Hypothalamus (tissue), 51 donors: ENCODE data around the gene IL1RAPL1.

Experiments used
- DNase-seq, 51 donors: peaks; one replicate each; lab custom pipeline; 2025; lab: John Stamatoyannopoulos, UW

Gene IL1RAPL1

DNA sequence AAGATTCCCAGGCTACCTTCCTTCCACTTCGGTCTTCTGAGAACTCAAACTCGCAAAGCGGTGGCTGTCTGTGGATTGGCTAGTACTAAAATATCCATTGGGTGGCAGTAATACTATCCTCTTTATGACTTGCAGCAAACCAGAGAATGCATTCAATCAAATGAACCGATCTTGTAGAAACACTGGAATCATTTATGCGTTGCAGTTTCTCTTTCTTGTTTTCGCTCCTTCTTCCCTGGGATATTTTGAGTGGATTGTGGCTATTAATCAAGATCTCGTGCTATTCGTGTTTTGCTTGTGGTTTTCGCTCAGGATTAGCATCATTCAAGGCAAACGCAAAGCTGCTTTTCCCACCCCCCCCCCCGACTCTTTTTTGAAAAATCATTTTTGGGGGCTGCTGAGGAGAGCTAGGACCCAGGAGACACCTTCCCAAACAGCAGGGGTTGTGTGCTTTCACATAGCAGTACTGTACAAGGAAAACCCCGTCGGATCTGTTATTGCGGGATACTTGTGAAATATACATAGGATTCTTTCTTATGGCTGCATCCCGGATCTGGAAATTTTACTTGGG is at the start of gene IL1RAPL1:
IL1RAPL1 (plus strand) TSS at position 466 of the 571 bp plus-strand sequence.
- peak in 28 of 51 donors; percentile 0 to 82 (median 6) for DNase-seq

DNA sequence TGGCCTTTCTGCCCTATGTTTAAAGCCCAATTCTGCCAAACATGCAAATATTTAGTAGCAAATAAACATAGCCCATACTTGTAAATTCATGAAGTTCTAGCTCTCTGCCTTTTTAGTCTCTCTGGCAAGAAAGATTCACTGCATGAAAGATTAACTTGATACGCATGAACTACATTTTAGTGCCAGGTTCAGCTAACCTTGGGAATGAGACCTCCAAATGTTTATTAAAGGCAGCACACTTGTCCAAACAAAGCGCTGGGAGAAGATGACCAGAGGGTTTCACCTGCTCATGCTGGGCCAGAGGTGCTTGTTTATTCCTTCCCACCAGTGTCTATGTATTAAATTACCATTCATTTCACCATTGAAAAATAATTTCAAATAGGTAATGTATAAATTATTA is 44.5 kb upstream of the IL1RAPL1 start:
- no peak for DNase-seq

DNA sequence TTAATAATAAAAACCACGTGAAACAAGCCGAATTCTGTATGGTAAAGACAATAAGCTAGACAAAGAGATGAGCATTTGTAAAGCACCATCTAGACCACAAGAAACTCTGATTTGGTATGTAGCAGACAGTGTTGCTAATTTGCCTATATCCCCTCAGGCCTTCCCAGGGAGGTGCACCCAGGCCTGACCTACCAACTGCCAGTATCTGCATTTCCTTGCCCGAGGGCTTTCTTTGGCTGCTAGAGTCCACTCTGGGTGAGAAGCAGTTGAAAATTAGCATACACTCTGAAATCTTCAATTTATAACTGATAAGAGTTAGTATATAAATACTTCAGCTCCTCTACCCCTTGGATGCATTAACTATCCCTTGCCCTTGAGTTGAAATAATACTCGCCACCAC is 37.4 kb upstream of the IL1RAPL1 start:
- no peak for DNase-seq

DNA sequence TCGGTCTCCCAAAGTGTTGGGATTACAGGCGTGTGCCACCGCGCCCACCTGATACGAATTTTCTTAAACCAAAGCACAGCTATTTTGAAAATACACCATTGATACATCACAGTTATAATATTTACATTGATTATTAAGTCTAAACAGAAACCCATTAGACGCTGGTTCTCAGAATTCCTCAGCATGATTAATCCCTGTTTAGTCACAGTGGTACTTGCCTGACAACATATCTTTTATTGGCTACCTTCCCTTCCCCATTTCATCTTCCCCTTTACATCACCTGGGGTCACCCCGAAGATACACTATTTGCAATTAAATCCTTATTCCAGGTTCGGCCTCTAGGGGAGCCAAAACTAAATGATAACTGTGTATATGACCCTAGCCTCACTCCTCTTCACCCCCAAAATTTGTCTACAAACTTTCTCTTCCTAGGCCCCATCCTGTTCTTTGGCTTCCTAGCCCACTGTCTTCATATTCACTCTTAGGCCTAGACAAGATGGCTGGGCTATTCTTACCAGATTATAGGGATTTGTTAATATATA is 36.8 kb upstream of the IL1RAPL1 start:
- no peak for DNase-seq

DNA sequence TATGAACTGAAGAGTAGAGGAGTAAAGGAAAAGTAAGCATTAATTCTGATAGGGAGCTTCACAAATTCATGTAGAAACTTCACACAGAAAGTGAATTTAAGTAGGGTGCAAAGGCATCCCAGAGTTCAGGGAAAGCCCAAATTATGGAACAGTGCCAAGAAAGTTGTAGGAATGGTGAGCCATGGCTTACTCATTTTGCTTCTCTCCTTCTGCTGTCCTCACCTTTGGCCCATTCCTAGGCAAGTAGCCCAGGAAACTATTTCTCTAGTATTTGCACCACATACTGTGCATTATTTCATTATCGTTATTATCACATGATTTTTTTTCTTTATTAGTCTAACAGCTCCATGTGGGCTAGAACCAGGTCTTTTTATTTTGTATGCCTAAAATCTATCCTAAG is 34.9 kb upstream of the IL1RAPL1 start:
- DNase-seq: no peak

DNA sequence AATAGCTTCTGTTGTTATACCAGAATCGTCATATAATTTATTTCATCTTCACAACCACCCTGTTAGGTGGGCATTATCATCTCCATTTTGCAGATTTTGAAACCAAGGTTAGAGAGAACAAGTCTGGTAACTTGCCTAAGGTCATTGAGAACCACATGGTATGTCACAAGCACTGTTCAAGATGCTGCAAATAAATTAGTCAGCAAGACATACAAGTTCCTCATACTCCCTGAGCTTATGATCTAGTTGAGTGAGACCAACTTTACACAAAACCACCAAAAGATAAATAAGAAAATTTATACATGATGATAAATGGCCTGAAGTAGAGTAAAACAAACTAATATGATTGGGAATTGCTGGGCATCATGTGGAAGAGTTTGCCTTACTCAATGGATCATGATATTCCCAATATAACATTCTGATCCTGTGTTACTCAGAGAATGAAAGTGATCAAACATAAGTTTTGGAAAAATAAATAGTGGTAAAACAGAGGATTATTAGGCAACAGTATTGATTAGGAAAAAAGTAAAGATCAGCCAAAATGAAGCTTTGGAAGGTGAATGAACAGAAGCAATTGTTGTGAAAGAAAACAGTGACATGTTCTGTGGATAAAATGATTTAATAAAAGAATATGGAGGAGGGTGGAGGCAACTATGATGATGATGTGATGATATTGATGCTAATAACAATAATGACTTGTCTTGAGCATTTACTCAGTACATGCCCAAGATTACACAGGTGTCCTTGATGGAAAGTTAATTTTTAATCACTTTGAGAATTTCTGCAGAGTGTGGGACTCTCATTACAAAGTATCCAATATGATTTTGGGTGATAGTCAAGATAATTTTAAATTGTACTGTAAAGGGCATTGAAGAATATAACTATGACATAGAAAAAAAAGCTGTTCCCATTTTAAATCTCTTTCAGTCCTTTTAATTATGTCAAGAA is 34.1 kb upstream of the IL1RAPL1 start:
- no peak for DNase-seq

DNA sequence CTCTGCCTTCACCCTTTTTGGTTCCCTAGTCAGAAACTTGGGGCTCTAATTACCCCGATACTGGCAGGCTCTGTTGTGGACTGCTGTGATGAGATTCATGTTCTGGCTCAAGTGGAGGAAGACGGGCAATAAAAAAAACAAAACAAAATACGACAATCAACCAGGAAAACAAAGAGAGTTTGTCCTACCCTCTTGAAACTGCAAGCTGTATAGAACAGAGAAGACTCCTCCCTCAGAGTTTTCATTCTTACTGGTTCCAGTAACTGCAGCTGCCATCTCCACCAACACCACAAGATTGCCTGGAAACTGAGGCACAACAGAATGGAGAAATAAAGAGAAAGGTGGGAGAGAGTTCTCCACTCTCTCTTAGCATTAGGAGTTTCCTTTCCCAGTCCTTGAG is 11.1 kb upstream of the IL1RAPL1 start:
- no peak for DNase-seq

DNA sequence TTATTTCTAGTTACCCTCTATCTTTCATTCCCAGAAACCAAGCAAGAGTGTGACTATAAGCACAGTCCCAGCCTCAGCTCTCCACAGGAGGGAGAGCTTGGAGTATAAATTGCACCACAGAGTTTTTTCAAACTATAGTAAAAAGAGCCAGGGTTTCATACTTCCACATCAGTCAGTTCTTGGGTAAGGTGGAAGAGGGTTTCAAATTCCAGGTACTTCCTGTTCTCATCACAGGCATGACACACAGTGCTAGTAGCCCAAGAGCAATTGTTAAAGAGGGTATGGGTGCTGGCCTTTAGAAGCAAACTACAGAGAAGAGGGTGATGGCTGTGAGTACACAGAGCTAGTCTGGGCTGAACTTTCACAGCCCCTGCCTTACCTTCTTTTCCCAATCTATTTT is 5.7 kb upstream of the IL1RAPL1 start:
- no peak for DNase-seq

DNA sequence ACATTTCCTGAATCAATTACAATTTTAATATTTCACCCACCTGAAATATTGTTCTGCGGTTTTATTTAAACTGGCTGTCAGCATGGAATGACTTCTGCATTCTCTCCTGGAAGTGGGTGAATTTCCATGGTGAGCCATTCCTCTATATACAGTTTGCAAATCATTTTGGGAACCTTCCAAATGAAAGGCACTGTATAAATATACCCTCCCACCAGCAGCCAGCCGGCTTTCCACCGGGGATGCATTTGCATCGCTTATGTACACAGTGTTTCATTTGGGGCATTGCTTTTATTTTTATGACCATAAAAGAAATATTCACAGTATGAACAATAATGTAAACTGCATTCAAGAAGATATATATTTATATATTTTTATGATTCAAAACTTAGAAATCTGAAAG is 4.7 kb upstream of the IL1RAPL1 start:
- DNase-seq: no peak

DNA sequence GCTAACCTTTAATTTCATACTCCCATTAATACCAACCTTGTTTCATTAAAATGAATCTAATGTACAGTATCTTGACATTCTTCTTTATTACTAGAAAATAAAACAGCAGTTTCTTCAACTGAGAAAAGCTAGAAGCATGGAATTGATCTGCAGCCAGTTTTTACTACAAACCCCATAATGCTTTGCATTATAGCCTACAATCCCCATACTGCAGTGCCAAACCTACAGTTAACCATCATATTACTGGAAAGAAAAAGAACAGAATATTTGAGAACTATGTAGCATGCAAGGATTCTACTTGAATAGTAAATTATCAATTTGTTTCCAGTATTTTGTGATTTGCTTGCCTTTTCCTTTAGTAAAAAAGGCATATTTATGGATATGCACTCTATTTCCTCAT is 3.2 kb upstream of the IL1RAPL1 start:
- DNase-seq: no peak

DNA sequence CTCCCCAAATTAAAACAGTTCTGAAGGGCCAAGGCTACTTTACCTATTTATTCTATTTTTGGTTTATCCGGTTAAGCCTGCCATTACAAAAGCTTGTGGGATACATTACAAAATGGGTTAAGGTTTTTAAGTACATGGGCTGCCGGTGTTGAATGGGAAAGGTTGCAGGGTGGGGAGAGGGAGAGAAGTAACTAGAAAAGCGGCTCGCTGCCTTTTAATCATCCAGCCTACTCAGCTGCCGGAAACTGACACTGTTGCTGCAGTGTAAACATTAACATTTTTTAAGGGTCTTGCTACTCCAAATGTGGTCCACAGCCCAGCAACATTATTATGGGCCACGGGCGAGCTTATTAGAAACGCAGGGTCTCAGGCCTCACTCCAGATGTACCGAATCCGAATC is 1.5 kb upstream of the IL1RAPL1 start:
- no peak for DNase-seq

DNA sequence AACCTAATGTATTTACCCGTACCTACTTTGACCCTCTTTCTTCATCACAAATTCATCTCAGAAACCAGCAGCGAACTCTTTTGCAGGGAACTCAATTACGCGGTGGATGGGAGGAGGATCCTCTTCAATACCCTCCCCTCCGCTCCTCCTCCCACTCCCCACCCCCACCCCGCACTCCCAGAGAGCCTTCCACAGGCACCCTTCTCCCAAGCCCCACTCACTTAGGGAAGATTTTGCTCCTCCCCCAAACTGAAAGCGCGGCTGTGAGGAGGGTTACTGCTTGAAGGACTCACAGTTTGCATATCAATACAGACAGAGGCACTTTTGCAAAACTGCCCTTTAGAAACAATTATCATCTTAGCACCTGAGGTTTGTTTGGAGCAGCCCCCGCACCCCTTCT is 960 bp upstream of the IL1RAPL1 start:
- DNase-seq: peak in 21 of 51 donors; percentile 0 to 54 (median 8)

DNA sequence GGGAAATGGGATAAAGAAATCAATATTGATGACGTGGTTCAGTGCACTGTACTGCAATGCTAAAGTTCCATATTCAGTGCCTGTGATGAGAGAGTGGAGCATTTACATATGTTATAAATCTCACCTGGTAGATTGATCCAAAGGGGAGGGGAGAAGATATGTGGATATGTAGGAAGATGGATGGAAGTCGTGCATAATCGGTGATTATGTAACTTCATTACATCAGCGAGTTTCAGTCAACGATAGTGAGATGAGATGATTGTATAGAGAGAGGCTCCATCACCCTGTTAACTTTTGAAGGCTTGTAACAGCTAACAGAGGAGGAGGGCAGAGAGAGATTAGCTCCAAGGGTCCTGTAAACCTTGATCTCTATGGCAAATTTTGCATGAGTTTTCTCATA is 1.8 kb downstream of the IL1RAPL1 start:
- peak in 1 of 51 donors; percentile 42 for DNase-seq

DNA sequence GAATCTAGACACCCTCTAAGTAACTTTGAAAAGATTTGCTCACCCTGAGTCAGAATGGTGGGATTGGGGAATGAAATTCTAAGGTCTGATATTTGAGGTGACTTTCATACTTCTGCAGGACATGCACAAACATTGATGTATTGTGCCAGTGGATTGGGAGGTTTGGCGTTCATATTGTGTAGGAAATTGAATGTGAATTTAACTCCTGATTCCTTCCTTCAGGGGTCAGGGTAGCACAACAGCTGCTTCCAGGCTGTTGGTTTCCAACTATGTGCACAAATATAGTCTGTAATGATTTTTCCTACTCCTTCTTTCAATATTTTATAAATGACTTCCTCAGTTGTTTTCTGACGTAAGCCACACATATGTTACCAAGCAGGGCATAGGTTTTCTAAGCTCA is 3.1 kb downstream of the IL1RAPL1 start:
- DNase-seq: peak in 2 of 51 donors; percentile 10 to 42

DNA sequence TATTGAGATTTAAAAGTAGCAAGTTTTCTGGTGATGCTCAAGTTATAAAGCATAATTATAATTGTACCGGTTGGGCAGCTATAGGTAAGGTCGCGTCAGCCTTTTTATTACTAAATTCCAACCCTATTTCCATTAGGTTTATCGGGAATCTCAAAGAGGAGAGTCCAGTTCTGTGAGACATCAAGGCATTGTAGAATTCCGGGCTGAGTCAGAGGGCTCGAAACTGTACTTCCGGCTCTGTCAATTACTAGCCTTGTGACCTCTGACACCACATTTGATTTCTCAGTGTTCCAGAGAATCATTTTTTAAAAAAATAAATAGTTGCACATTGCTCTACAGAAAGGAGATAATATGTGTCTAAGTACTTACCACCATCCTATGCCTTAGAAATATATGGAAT is 4.3 kb downstream of the IL1RAPL1 start:
- DNase-seq: peak in 2 of 51 donors; percentile 2 to 9

DNA sequence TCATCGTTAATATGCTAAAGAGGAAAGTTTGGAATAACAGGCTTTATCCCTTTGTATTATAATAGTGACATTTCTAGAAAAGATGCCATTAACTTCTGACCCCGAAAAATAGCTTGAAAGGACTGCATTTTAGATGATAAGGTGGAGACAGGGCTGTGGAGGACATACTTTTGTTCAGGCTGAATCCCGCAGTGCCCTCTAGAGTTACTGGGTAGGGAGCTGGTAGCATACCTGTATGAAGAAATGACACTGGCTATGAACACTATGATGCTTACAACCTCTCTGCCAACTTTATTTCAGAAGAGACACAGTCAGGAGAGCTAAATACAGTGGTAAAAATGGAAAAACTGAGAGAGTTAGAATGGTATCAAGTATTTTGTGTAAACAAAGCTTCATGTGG is 8.1 kb downstream of the IL1RAPL1 start:
- DNase-seq: no peak

DNA sequence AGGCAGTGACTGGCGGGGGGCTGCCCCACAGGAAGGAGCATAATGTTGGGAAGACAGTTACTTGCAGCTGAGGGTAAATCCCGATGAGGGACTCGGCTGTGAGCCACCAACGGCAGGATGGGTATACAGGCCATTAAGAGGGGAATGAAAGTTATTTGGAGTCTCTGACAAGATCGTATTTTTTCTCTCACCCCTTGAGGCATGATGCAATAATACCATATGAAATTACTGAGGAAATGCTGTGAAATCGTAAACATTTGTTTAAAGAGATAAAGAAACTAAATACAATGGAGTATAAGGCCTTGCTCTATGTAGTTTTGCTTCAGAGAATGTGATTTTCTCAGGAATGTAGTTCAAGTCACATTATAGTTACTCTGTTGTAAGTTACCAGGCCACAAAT is 12.7 kb downstream of the IL1RAPL1 start:
- no peak for DNase-seq

DNA sequence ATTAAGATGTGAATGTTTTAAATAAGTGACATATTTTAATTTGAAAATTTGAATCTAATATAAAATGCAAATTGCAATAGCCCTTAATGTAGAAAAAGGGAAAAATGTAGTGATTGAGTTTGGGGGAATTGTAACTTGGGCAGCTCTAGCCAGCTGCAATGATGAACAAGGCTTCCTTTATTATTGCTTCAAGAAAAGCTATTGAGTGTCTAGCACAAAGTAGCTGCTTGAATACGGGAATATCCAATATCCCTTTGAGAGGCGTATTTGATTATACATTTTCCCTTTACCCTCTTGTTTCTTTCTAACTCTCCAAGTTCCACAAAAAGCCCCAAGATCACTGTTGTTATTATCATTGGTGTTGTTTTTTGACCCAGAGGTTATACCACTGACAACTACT is 21.8 kb downstream of the IL1RAPL1 start:
- DNase-seq: peak in 2 of 51 donors; percentile 4 to 13

DNA sequence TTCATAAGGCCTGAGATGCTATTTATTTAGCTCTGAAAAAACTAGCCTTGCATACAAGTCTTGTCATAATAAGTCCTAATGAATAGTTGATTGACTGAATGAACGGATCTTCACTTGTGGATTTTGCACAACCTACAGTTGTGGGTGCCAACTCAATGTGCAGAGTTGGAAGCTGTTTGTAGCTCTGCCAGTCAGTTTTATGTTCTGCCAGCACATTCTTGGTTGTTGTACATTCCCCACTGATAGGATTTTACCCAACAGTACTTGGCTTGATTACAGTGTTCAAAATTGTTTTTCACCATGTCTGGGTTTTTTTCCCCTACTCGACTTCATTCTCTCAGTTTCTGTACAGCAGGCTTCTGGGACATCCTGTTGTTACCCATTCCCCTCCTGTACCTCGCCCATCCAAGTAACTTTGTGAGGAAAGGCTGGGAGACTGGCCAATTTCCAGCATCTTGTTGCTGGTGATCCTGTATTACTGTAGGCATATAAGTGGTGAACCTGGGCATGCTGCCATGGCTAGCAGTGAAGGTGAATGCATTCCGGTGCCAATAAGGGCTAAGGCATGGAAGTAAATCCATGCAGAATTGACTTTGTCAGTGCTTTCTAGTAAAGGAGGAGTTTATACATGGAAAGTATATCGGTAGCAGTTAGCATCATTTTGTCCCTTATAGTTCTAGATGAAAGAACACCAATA is 22.8 kb downstream of the IL1RAPL1 start:
- DNase-seq: no peak

DNA sequence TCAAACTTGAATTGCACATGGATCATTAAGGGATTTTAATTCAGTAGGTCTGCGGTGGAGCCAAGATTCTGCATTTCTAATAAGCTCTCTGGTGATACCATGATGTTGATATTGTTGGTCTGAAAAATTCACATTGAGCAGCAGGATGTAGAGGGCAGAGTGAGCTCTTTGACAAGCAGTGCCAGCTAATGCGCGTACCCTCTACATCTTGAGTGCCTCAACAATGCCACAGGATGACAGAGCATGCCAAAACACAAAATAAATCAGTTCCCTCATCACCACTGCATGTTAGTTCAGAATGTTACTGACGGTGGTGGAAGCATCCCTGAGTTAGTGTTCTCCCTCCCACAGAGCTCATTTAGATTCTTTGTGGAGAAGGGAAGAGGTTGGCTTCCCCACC is 23.5 kb downstream of the IL1RAPL1 start:
- peak in 1 of 51 donors; percentile 20 for DNase-seq

DNA sequence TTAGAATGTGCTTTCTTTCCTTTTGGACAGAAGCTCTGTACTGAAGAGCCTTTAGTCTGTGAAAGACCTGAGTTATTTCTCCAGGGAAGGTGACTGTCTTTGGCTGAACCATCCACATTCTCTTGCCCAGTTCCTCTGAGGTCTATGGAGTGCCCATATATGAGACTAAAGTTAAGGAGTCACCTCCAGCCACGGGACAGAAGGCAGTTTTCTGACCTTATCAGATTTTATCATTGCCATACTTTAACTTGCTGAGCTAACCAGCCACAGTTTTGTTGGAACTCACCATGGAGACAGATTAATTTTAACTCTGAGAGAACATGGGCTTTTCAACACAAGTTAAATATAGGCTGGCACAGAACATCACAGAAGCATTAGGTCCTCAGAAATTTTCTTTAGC is 26.3 kb downstream of the IL1RAPL1 start:
- no peak for DNase-seq
